Measurements from ENCODE around the gene APEX1.
"Not testable (repeated sequence)": the region's sequence is repeated elsewhere in the genome, so short reads cannot be mapped to it uniquely, and the experiment has no call there.

The APEX1 gene

GRCh38 chr14:20436363-20436755 lies 18.7 kb upstream of the APEX1 start:
- DNase-seq, result no peak

- no peak for DNase-seq
Measured at GRCh38 chr14:20438664-20439063, 16.4 kb upstream of the APEX1 start.

- no peak for DNase-seq
Measured at GRCh38 chr14:20440465-20440864, 14.6 kb upstream of the APEX1 start.

GRCh38 chr14:20440882-20441281 lies 14.1 kb upstream of the APEX1 start:
- DNase-seq, result no peak

- no peak for DNase-seq
Measured at GRCh38 chr14:20441461-20441860, 13.6 kb upstream of the APEX1 start.

- DNase-seq, result not testable (repeated sequence)
Measured at GRCh38 chr14:20443650-20444049, 11.4 kb upstream of the APEX1 start.

GRCh38 chr14:20446889-20447288 lies 8.1 kb upstream of the APEX1 start:
- DNase-seq, result no peak

GRCh38 chr14:20452831-20453230 lies 2.2 kb upstream of the APEX1 start:
- not testable (repeated sequence) for DNase-seq

GRCh38 chr14:20455355-20456300 lies 602 bp downstream of the APEX1 start:
- no peak for DNase-seq

GRCh38 chr14:20456971-20457370 lies 1.9 kb downstream of the APEX1 start:
- DNase-seq, result no peak

GRCh38 chr14:20458031-20458789 lies 3.2 kb downstream of the APEX1 start:
- DNase-seq, result no peak

- peak; percentile 70 for DNase-seq
Measured at GRCh38 chr14:20460458-20461224, 5.6 kb downstream of the APEX1 start.

GRCh38 chr14:20461225-20462141 lies 6.5 kb downstream of the APEX1 start, which contains the start of gene PIP4P1:
Gene PIP4P1 (minus strand): TSS chr14:20461434. CDS start chr14:20461325, 109 bp downstream.
- DNase-seq, result peak; percentile 100

GRCh38 chr14:20468764-20469241 lies 13.8 kb downstream of the APEX1 start:
- no peak for DNase-seq

GRCh38 chr14:20469242-20469889 lies 14.3 kb downstream of the APEX1 start, which contains the start of gene PNP:
Gene PNP (plus strand): TSS chr14:20469406. CDS start chr14:20469525, 119 bp downstream.
- DNase-seq, result peak; percentile 98

GRCh38 chr14:20469890-20470602 lies 15.0 kb downstream of the APEX1 start:
- DNase-seq, result peak; percentile 77

- no peak for DNase-seq
Measured at GRCh38 chr14:20470603-20470901, 15.5 kb downstream of the APEX1 start.

GRCh38 chr14:20472536-20473169 lies 17.6 kb downstream of the APEX1 start:
- no peak for DNase-seq

GRCh38 chr14:20476776-20477175 lies 21.8 kb downstream of the APEX1 start:
- DNase-seq, result no peak
